Osteoblast (primary cell): Measurements from ENCODE around the gene P2RY6. TPM values are rescaled to one million over a fixed set of nuclear protein-coding genes. Genes with fewer than 3 reads are reported as not detected.

ENCODE experiments used
- DNase-seq: peaks from one replicate; pipeline ENCODE4 v3.0.0; 2011; ENCODE audit warnings: low spot score, mixed read lengths; ENCODE audit not compliant: insufficient read length; ENCODE audit errors: missing footprints
- H2AFZ ChIP-seq: 2 replicates; pipeline ENCODE4 v1.6.0; 2011; ENCODE audit warnings: mild to moderate bottlenecking, low read length
- H3K27ac ChIP-seq: 2 replicates; pipeline ENCODE4 v1.5.1; 2011; ENCODE audit warnings: mild to moderate bottlenecking, low read depth, low read length, moderate library complexity
- H3K27me3 ChIP-seq: 2 replicates; pipeline ENCODE4 v1.6.0; 2012; ENCODE audit warnings: mild to moderate bottlenecking, control low read depth, inconsistent platforms, low read length, moderate library complexity; ENCODE audit not compliant: insufficient read depth
- H3K36me3 ChIP-seq: 2 replicates; pipeline ENCODE4 v1.5.1; 2011; ENCODE audit warnings: mild to moderate bottlenecking, low read length, control low read depth, moderate library complexity; ENCODE audit not compliant: insufficient read depth
- H3K4me1 ChIP-seq: 2 replicates; pipeline ENCODE4 v1.5.1; 2011; ENCODE audit warnings: mild to moderate bottlenecking, low read length, control low read depth, moderate library complexity; ENCODE audit not compliant: insufficient read depth
- H3K4me2 ChIP-seq: 2 replicates; pipeline ENCODE4 v1.6.0; 2011; ENCODE audit warnings: mild to moderate bottlenecking, low read length; ENCODE audit not compliant: insufficient read depth
- H3K4me3 ChIP-seq: fragments of 200-600 bp; sonication (generic); 3 replicates; pipeline ENCODE4 v1.5.1; 2012; ENCODE audit warnings: mild to moderate bottlenecking, low read length, inconsistent platforms; ENCODE audit not compliant: insufficient read depth
- H3K79me2 ChIP-seq: 2 replicates; pipeline ENCODE4 v1.6.0; 2012; ENCODE audit warnings: mild to moderate bottlenecking, low read length, control low read depth, inconsistent platforms; ENCODE audit not compliant: insufficient read depth
- H3K9me3 ChIP-seq: 2 replicates; pipeline ENCODE4 v1.5.1; 2011; ENCODE audit warnings: low read depth, low read length, control low read depth
- H4K20me1 ChIP-seq: 2 replicates; pipeline ENCODE4 v1.6.0; 2012; ENCODE audit warnings: mild to moderate bottlenecking, low read length, control low read depth; ENCODE audit not compliant: insufficient read depth
- CTCF ChIP-seq: IDR thresholded peaks from 2 replicates; pipeline ENCODE4 v1.5.1; 2011; ENCODE audit warnings: mild to moderate bottlenecking, low read depth, low read length, moderate library complexity; ENCODE audit errors: extremely low read depth
- total RNA-seq: library from RNA; depleted of rRNA; stranded (reverse); fragments of >200 nt; gene quantifications from 2 replicates; pipeline ENCODE4 v1.2.3, GENCODE V29; 2012

Gene P2RY6
- total RNA-seq, 1 donor = 0.72 TPM

DNA sequence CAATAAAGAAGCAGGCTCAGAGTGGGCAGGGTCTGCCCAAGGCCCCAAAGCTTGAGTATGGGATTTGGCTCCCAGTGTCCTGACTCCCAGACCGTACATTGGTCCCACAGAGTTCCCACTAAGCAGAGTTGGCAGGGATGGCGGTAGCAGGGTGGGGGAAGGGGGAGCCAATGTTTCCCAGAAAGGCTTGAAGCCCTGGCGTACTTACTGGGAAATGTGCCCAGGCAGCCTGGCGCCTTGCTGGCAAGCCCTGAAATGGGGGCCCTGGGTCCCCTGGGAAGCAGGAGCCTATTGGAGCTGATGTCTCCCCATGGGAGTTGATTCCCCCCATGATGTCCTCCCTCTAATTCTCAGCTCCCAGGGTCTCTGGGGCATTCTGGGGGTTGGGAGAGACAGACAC is 45.2 kb downstream of the P2RY6 start:
- H2AFZ ChIP-seq = no peak overlapping the region
- peaks cover 6% of the 10 kb centered on the region for H3K36me3 ChIP-seq
- no peaks in the 10 kb centered on the region for H3K27me3 ChIP-seq
- peak overlapping the region; percentile 46 for H3K4me2 ChIP-seq
- H3K4me1 ChIP-seq = peaks cover 90% of the 10 kb centered on the region
- peaks cover 94% of the 10 kb centered on the region for H3K79me2 ChIP-seq
- H3K4me3 ChIP-seq = peak overlapping the region; percentile 12
- no peak for TF ChIP-seq CTCF
- peaks cover 71% of the 10 kb centered on the region for H4K20me1 ChIP-seq
- H3K9me3 ChIP-seq = no peaks in the 10 kb centered on the region
- peak; percentile 80 for DNase-seq
- H3K27ac ChIP-seq = peak overlapping the region; percentile 75

- Histone ChIP-seq H3K36me3 (peaks cover 6% of the 10 kb centered on the region), H3K4me3 (peak overlapping the region; percentile 12), H3K27ac (peak overlapping the region; percentile 75), H2AFZ (no peak overlapping the region), H3K27me3 (no peaks in the 10 kb centered on the region), H3K4me1 (peaks cover 90% of the 10 kb centered on the region), H4K20me1 (peaks cover 71% of the 10 kb centered on the region), H3K79me2 (peaks cover 94% of the 10 kb centered on the region), H3K4me2 (peak overlapping the region; percentile 46), H3K9me3 (no peaks in the 10 kb centered on the region)
- TF ChIP-seq CTCF = no peak
- DNase-seq = no peak
These were observed 45.7 kb downstream of the P2RY6 start for GRCh38 chr11:73317803-73318202.

GRCh38 chr11:73318501-73319011 is 46.4 kb downstream of the P2RY6 start:
- Histone ChIP-seq H3K4me3 (no peak overlapping the region), H3K4me1 (peaks cover 90% of the 10 kb centered on the region), H3K79me2 (peaks cover 93% of the 10 kb centered on the region), H4K20me1 (peaks cover 67% of the 10 kb centered on the region), H2AFZ (no peak overlapping the region), H3K27ac (peak overlapping the region; percentile 37), H3K27me3 (no peaks in the 10 kb centered on the region), H3K9me3 (no peaks in the 10 kb centered on the region), H3K4me2 (no peak overlapping the region), H3K36me3 (peaks cover 6% of the 10 kb centered on the region)
- TF ChIP-seq CTCF = no peak
- DNase-seq = peak; percentile 77

DNA sequence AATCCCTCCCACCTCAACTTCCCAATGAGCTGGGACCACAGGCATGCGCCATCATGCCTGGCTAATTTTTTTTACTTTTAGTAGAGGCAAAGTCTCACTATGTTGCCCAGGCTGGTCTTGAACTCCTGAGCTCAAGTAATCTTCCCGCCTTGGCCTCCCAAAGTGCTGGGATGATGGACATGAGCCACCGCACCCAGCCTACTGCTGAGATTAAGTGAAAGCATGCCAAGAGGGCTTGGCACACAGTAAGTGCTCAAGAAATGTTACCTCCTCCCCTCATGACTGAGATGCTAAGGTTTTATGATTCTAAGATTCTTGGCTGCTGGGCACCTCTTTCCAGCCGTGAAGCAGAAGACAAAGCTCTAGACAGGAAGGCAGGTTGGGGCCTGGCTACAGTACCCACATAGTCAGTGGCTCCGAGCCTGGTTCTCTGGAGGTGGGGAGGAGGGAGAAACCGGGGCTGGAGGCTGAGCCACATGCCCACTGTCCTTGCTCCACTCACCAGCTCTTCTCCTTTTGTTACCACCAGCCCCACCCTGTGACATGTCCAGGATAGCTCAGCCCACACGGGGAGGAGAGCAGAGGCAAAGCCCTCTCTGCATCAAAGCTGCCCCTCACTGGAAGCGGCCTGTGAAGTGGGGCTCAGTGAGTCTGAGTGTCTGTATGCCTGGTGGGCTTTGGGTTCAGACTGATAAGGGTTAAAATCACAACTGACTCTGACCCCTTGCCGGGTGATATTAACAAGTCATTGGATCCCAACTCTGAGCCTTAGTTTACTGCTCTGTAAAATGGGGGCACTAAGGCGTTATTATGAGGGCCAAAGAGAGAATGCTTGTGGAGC is 48.8 kb downstream of the P2RY6 start:
- peaks cover 90% of the 10 kb centered on the region for H3K4me1 ChIP-seq
- H3K27ac ChIP-seq = peak overlapping the region; percentile 94
- DNase-seq = peak; percentile 87
- H2AFZ ChIP-seq = no peak overlapping the region
- H3K4me3 ChIP-seq = peak overlapping the region; percentile 21
- H3K9me3 ChIP-seq = no peaks in the 10 kb centered on the region
- peak overlapping the region; percentile 67 for H3K4me2 ChIP-seq
- no peak for TF ChIP-seq CTCF
- peaks cover 92% of the 10 kb centered on the region for H3K79me2 ChIP-seq
- no peaks in the 10 kb centered on the region for H3K27me3 ChIP-seq
- peaks cover 51% of the 10 kb centered on the region for H4K20me1 ChIP-seq
- peaks cover 12% of the 10 kb centered on the region for H3K36me3 ChIP-seq
